H9 (cell line): ENCODE data around the gene SNORC. TPM values are rescaled to one million over a fixed set of nuclear protein-coding genes. Genes with fewer than 3 reads are reported as not detected.
A peak's percentile ranks its signal among the peaks of the same experiment; 100 is the strongest.

Experiments used
- DNase-seq: peaks from one replicate; pipeline ENCODE4 v3.0.0-alpha.2; 2017
- H2AFZ ChIP-seq: one replicate; pipeline ENCODE4 v1.6.1; 2013; ENCODE audit warnings: mild to moderate bottlenecking, low read length, control low read depth, moderate library complexity
- H2AK5ac ChIP-seq: 2 replicates; pipeline ENCODE4 v1.6.1; 2013; ENCODE audit warnings: low read length, control low read depth, mixed read lengths; ENCODE audit not compliant: insufficient read length
- H2BK120ac ChIP-seq: one replicate; pipeline ENCODE4 v1.6.1; 2013; ENCODE audit warnings: low read depth, mild to moderate bottlenecking, low read length, control low read depth, inconsistent platforms; ENCODE audit not compliant: poor library complexity, severe bottlenecking
- H2BK12ac ChIP-seq: 2 replicates; pipeline ENCODE4 v1.6.1; 2013; ENCODE audit warnings: low read length, control low read depth, mixed read lengths, low read depth; ENCODE audit not compliant: insufficient read length
- H2BK15ac ChIP-seq: 2 replicates; pipeline ENCODE4 v1.6.1; 2013; ENCODE audit warnings: low read depth, low read length, control low read depth
- H2BK20ac ChIP-seq: one replicate; pipeline ENCODE4 v1.6.1; 2013; ENCODE audit warnings: low read depth, mild to moderate bottlenecking, low read length, control low read depth, inconsistent platforms; ENCODE audit not compliant: poor library complexity, severe bottlenecking
- H2BK5ac ChIP-seq: 2 replicates; pipeline ENCODE4 v1.6.1; 2013; ENCODE audit warnings: low read length, control low read depth, mixed read lengths; ENCODE audit not compliant: insufficient read length
- H3K14ac ChIP-seq: 2 replicates; pipeline ENCODE4 v1.6.1; 2013; ENCODE audit warnings: low read length, control low read depth; ENCODE audit not compliant: insufficient read depth
- H3K18ac ChIP-seq: 2 replicates; pipeline ENCODE4 v1.6.1; 2013; ENCODE audit warnings: low read depth, mild to moderate bottlenecking, mixed read lengths, low read length, control low read depth; ENCODE audit not compliant: insufficient read length
- H3K23ac ChIP-seq: 2 replicates; pipeline ENCODE4 v1.6.1; 2013; ENCODE audit warnings: low read length, control low read depth, mixed read lengths, low read depth; ENCODE audit not compliant: insufficient read length
- H3K23me2 ChIP-seq: 2 replicates; pipeline ENCODE4 v1.6.1; 2013; ENCODE audit warnings: low read depth, mild to moderate bottlenecking, mixed read lengths, low read length, control low read depth; ENCODE audit not compliant: insufficient read length, poor library complexity, severe bottlenecking
- H3K27ac ChIP-seq: 2 replicates; pipeline ENCODE4 v1.5.1; 2013; ENCODE audit warnings: low read length, control low read depth, mixed read lengths, low read depth; ENCODE audit not compliant: insufficient read length
- H3K27me3 ChIP-seq: 2 replicates; pipeline ENCODE4 v1.6.1; 2013; ENCODE audit warnings: low read length, control low read depth, inconsistent platforms; ENCODE audit not compliant: insufficient read depth
- H3K4ac ChIP-seq: 2 replicates; pipeline ENCODE4 v1.6.1; 2013; ENCODE audit warnings: low read depth, mild to moderate bottlenecking, control low read depth, inconsistent platforms, low read length, moderate library complexity
- H3K4me1 ChIP-seq: 2 replicates; pipeline ENCODE4 v1.6.1; 2013; ENCODE audit warnings: low read length, control low read depth, inconsistent platforms; ENCODE audit not compliant: insufficient read depth
- H3K4me2 ChIP-seq: 2 replicates; pipeline ENCODE4 v1.6.1; 2013; ENCODE audit warnings: low read length, control low read depth, mixed read lengths; ENCODE audit not compliant: insufficient read length, insufficient read depth
- H3K56ac ChIP-seq: 2 replicates; pipeline ENCODE4 v1.6.1; 2013; ENCODE audit warnings: low read depth, mild to moderate bottlenecking, mixed read lengths, low read length, control low read depth; ENCODE audit not compliant: insufficient read length
- H3K79me1 ChIP-seq: 2 replicates; pipeline ENCODE4 v1.6.1; 2013; ENCODE audit warnings: low read depth, mild to moderate bottlenecking, moderate library complexity, low read length, control low read depth, inconsistent platforms; ENCODE audit not compliant: insufficient read depth, poor library complexity, severe bottlenecking
- H3K79me2 ChIP-seq: 2 replicates; pipeline ENCODE4 v1.6.1; 2013; ENCODE audit warnings: low read length, control low read depth, inconsistent platforms; ENCODE audit not compliant: insufficient read depth
- H3K9ac ChIP-seq: 2 replicates; pipeline ENCODE4 v1.6.1; 2013; ENCODE audit warnings: low read length, control low read depth, mixed read lengths; ENCODE audit not compliant: insufficient read length; ENCODE audit errors: extremely low read depth
- H3K9me3 ChIP-seq: one replicate; pipeline ENCODE4 v1.6.1; 2013; ENCODE audit warnings: low read depth, low read length, inconsistent platforms; ENCODE audit not compliant: control insufficient read depth
- H3T11ph ChIP-seq: one replicate; pipeline ENCODE4 v1.6.1; 2013; ENCODE audit warnings: mild to moderate bottlenecking, low read length, control low read depth, inconsistent platforms
- H4K20me1 ChIP-seq: one replicate; pipeline ENCODE4 v1.6.1; 2013; ENCODE audit not compliant: control insufficient read depth, insufficient read length, insufficient read depth
- H4K5ac ChIP-seq: 2 replicates; pipeline ENCODE4 v1.6.1; 2013; ENCODE audit warnings: low read depth, mild to moderate bottlenecking, mixed read lengths, low read length, control low read depth; ENCODE audit not compliant: insufficient read length
- H4K8ac ChIP-seq: replicated peaks from 2 replicates; pipeline ENCODE4 v1.6.1; 2013; ENCODE audit warnings: low read length, control low read depth, mixed read lengths, low read depth; ENCODE audit not compliant: insufficient read length
- H4K91ac ChIP-seq: 2 replicates; pipeline ENCODE4 v1.6.1; 2013; ENCODE audit warnings: low read depth, mild to moderate bottlenecking, moderate library complexity, mixed read lengths, low read length, control low read depth; ENCODE audit not compliant: insufficient read length
- H3K27ac Mint-ChIP-seq, 3 experiments: 2 replicates in 2 of 3; 3 replicates in 1 of 3; pipeline ENCODE4 v1.8.0; 2020 to 2021; ENCODE audit warnings: mixed read lengths in 3 of 3, mild to moderate bottlenecking in 1 of 3, moderate library complexity in 1 of 3
- H3K27me3 Mint-ChIP-seq: 2 replicates; pipeline ENCODE4 v1.8.0; 2021; ENCODE audit warnings: low read depth, mild to moderate bottlenecking, moderate library complexity, mixed read lengths
- H3K36me3 Mint-ChIP-seq, 3 experiments: 2 replicates in 2 of 3; 3 replicates in 1 of 3; pipeline ENCODE4 v1.8.0; 2020 to 2021; ENCODE audit warnings: low read depth in 3 of 3, mixed read lengths in 3 of 3; ENCODE audit not compliant: insufficient read depth in 1 of 3
- H3K4me1 Mint-ChIP-seq, 2 experiments: 2 replicates each; pipeline ENCODE4 v1.8.0; 2020; ENCODE audit warnings: mixed read lengths in 2 of 2
- H3K4me3 Mint-ChIP-seq, 2 experiments: 2 replicates in 1 of 2; 3 replicates in 1 of 2; pipeline ENCODE4 v1.8.0; 2020 to 2021; ENCODE audit warnings: mild to moderate bottlenecking in 2 of 2, mixed read lengths in 2 of 2, moderate library complexity in 1 of 2
- H3K9me3 Mint-ChIP-seq, 2 experiments: 2 replicates in 1 of 2; 3 replicates in 1 of 2; pipeline ENCODE4 v1.8.0; 2020; ENCODE audit warnings: mild to moderate bottlenecking in 2 of 2, mixed read lengths in 2 of 2, moderate library complexity in 1 of 2
- WGBS: extraction: QIAGEN DNeasy Blood & Tissue Kit; methylation state at CpG from one replicate; pipeline ENCODE4 v1.1.7; 2013; ENCODE audit warnings: missing lambda C conversion rate, low lambda C conversion rate, mixed read lengths; ENCODE audit not compliant: insufficient read length; ENCODE audit errors: extremely low coverage; 5-methylcytosine and 5-hydroxymethylcytosine counted together
- total RNA-seq: library from RNA; stranded (reverse); gene quantifications from 2 replicates; pipeline ENCODE4 v1.2.1, GENCODE V29; 2021
- TF ChIP-seq, protein P1 (sequence below): fragments of 200-600 bp; sonication (generic); conservative IDR thresholded peaks from 3 replicates; pipeline ENCODE4 v1.8.0; 2021; ENCODE audit warnings: antibody characterized with exemption, mild to moderate bottlenecking

SNORC gene
- total RNA-seq, 1 experiment from 2014 or later, result 1.1 TPM

DNA sequence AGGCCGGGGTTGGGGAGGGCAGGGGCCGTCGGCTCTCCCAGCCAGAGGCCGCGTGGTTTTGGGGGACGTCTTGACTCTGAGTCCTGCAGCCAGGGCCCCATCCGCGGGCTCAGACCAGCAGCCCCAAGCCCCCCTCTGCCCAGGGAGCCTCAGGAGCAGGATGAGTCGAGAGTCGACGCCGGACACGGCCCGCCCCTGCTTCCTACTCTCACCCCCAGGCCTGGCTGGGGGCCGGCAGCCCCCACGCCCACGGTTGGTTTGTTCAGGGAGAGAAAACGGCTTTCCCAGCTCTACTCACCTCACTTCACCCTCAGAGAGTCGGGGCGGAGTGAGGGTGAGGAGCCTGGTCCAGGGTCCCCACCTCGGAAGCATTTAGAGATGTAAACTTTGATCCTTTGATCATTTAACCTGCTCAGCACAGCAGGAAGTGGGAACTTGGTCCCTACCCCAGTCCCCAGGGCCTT is 6.9 kb downstream of the SNORC start:
- no CpG with 5 or more reads among the region's 21 CpGs for WGBS
- Histone ChIP-seq H3K9me3 (no peaks in the 10 kb centered on the region), H3K9ac (no peak overlapping the region), H3K18ac (no peak overlapping the region), H2BK120ac (no peak overlapping the region), H3K23me2 (peaks cover 7% of the 10 kb centered on the region), H3K27me3 (peaks cover 8% of the 10 kb centered on the region; the same call in 1 of the 2 replicates), H4K20me1 (no peaks in the 10 kb centered on the region), H3K79me1 (no peaks in the 10 kb centered on the region), H3K4ac (no peak overlapping the region), H4K5ac (no peak overlapping the region), H4K8ac (no peak overlapping the region), H3K56ac (no peak overlapping the region), H2BK5ac (no peak overlapping the region), H3T11ph (no peak overlapping the region), H3K4me2 (peak overlapping the region; percentile 31), H3K14ac (no peak overlapping the region), H2BK12ac (no peak overlapping the region), H3K79me2 (no peaks in the 10 kb centered on the region), H3K23ac (no peak overlapping the region), H2AFZ (no peak overlapping the region), H2AK5ac (no peak overlapping the region), H2BK20ac (no peak overlapping the region), H3K4me1 (no peaks in the 10 kb centered on the region), H4K91ac (no peak overlapping the region), H3K27ac (no peak overlapping the region), H2BK15ac (no peak overlapping the region)
- TF ChIP-seq, protein P1, sequence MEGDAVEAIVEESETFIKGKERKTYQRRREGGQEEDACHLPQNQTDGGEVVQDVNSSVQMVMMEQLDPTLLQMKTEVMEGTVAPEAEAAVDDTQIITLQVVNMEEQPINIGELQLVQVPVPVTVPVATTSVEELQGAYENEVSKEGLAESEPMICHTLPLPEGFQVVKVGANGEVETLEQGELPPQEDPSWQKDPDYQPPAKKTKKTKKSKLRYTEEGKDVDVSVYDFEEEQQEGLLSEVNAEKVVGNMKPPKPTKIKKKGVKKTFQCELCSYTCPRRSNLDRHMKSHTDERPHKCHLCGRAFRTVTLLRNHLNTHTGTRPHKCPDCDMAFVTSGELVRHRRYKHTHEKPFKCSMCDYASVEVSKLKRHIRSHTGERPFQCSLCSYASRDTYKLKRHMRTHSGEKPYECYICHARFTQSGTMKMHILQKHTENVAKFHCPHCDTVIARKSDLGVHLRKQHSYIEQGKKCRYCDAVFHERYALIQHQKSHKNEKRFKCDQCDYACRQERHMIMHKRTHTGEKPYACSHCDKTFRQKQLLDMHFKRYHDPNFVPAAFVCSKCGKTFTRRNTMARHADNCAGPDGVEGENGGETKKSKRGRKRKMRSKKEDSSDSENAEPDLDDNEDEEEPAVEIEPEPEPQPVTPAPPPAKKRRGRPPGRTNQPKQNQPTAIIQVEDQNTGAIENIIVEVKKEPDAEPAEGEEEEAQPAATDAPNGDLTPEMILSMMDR, result no peak
- no peak overlapping the region for H3K27ac Mint-ChIP-seq
- H3K36me3 Mint-ChIP-seq, result no peaks in the 10 kb centered on the region; a peak in 1 of 7 replicates
- peaks cover 33% of the 10 kb centered on the region for H3K27me3 Mint-ChIP-seq
- peaks cover 0 to 3% of the 10 kb centered on the region in 2 experiments; a peak in 1 of 4 replicates for H3K4me1 Mint-ChIP-seq
- no peaks in the 10 kb centered on the region; a peak in 1 of 5 replicates for H3K9me3 Mint-ChIP-seq
- DNase-seq, result no peak
- H3K4me3 Mint-ChIP-seq, result peak overlapping the region; percentile 45 to 73; a peak in 4 of 5 replicates
